Gastrocnemius medialis (tissue), 4 donors: ENCODE data around the gene TIGAR. TPM values are rescaled to one million over a fixed set of nuclear protein-coding genes. Genes with fewer than 3 reads are reported as not detected.

Experiments used
- ATAC-seq, 2 donors: fragments of 150-250 bp; one replicate each; pipeline ENCODE4 v1.9.1; 2016
- DNase-seq, 2 donors: peaks; one replicate each; pipeline ENCODE4 v3.0.0-alpha.2; 2019
- H3K27ac ChIP-seq, 4 donors: fragments of 200-600 bp; sonication (generic); 1 replicate in 1 of 4; 2 replicates in 3 of 4; pipeline ENCODE4 v1.5.1; 2016 to 2018; ENCODE audit warnings: mild to moderate bottlenecking in 2 of 4, moderate library complexity in 1 of 4
- H3K27me3 ChIP-seq, 3 donors: fragments of 200-600 bp; sonication (generic) in 2 of 3; 1 replicate in 1 of 3; 2 replicates in 2 of 3; pipeline versions ENCODE4 v1.5.1 to v1.6.0; 2016 to 2019; ENCODE audit warnings: mild to moderate bottlenecking in 1 of 3, moderate library complexity in 1 of 3
- H3K36me3 ChIP-seq, 2 donors: fragments of 200-600 bp; sonication (generic) in 1 of 2; one replicate each; pipeline ENCODE4 v1.5.1; 2017 to 2018
- H3K4me1 ChIP-seq, 2 donors: fragments of 200-600 bp; sonication (generic) in 1 of 2; one replicate each; pipeline ENCODE4 v1.5.1; 2016 to 2017; ENCODE audit warnings: mild to moderate bottlenecking in 2 of 2
- H3K4me3 ChIP-seq, 4 donors: fragments of 200-600 bp; sonication (generic) in 3 of 4; 1 replicate in 1 of 4; 2 replicates in 3 of 4; pipeline ENCODE4 v1.5.1; 2016 to 2019; ENCODE audit warnings: mild to moderate bottlenecking in 2 of 4
- H3K9me3 ChIP-seq, 3 donors: fragments of 200-600 bp; sonication (generic) in 2 of 3; 1 replicate in 1 of 3; 2 replicates in 2 of 3; pipeline ENCODE4 v1.5.1; 2016 to 2019
- CTCF ChIP-seq, 5 experiments: fragments of 450-650 bp in 3 of 5; fragments of 200-600 bp in 2 of 5; sonication (generic) in 2 of 5; IDR thresholded peaks in 4 of 5; conservative IDR thresholded peaks in 1 of 5; 1 replicate in 4 of 5; 2 replicates in 1 of 5; pipeline ENCODE4 v1.5.1; 2016 to 2019; ENCODE audit warnings: antibody characterized with exemption in 5 of 5, mild to moderate bottlenecking in 3 of 5, moderate library complexity in 3 of 5
- POLR2A ChIP-seq, 2 donors: fragments of 450-650 bp; IDR thresholded peaks; one replicate each; pipeline ENCODE4 v1.6.1; 2017; ENCODE audit warnings: antibody characterized with exemption in 2 of 2, mild to moderate bottlenecking in 2 of 2, moderate library complexity in 2 of 2
- in situ Hi-C, 4 donors: fragments of 200-750 bp; cut with MboI; loops; one replicate each; pipeline versions ENCODE4 v1.15.0 to v1.8.0; 2017; ENCODE audit warnings: low sequenced_read_pairs in 4 of 4
- intact Hi-C: fragments of 100-400 bp; cut with DNase I; formaldehyde crosslinking; loops from one replicate; pipeline ENCODE4 v1.15.1; 2023; ENCODE audit warnings: low total_unique reads
- total RNA-seq, 4 donors: library from RNA; depleted of rRNA; stranded (reverse); fragments of >200 nt; gene quantifications; one replicate each; pipeline versions ENCODE4 v1.1.0 to v1.2.3, GENCODE V29; 2016

TIGAR gene
- total RNA-seq, 4 donors from 2014 or later = 4.4 to 8.3 (median 6.7) TPM

GRCh38 chr12:4275870-4276301 is 45.1 kb upstream of the TIGAR start:
- Histone ChIP-seq H3K27me3 (peaks cover 58 to 64% (median 64%) of the 10 kb centered on the region in 3 donors), H3K27ac (peak overlapping the region in 2 of 4 donors; percentile 29 to 64), H3K36me3 (no peaks in the 10 kb centered on the region), H3K9me3 (no peaks in the 10 kb centered on the region), H3K4me1 (peaks cover 36 to 45% of the 10 kb centered on the region in 2 donors), H3K4me3 (peak overlapping the region in 3 of 4 donors; percentile 57 to 65 (median 59))
- intact Hi-C loops (loop anchor here (5.0 to 10.0 kb wide), 4 partner anchors 239 to 974 kb away; partner anchors contain the start of gene PARP11), in situ Hi-C loops (loop anchor here (5.0 to 10.0 kb wide), 5 partner anchors 161 to 394 kb away; no protein-coding TSS in a partner anchor)
- TF ChIP-seq CTCF (IDR thresholded peaks at IDR 0.05 in 4 of 5, conservative IDR thresholded peaks at IDR 0.05 in 1 of 5) (no peak), POLR2A (IDR thresholded peaks at IDR 0.05) (no peak)
- DNase-seq (no peak), ATAC-seq (no peak)

GRCh38 chr12:4276524-4277204 is 44.3 kb upstream of the TIGAR start:
- Histone ChIP-seq H3K27me3 (peaks cover 50 to 57% (median 56%) of the 10 kb centered on the region in 3 donors), H3K36me3 (no peaks in the 10 kb centered on the region), H3K4me1 (peaks cover 29 to 39% of the 10 kb centered on the region in 2 donors), H3K4me3 (no peak overlapping the region), H3K27ac (no peak overlapping the region), H3K9me3 (no peaks in the 10 kb centered on the region)
- DNase-seq (peak; percentile 64 to 65), ATAC-seq (peak; percentile 62 to 68)
- in situ Hi-C loops (loop anchor here (5.0 to 10.0 kb wide), 5 partner anchors 162 to 394 kb away; no protein-coding TSS in a partner anchor), intact Hi-C loops (loop anchor here (1.0 to 10.0 kb wide), 5 partner anchors 239 to 974 kb away; partner anchors contain the start of gene PARP11)
- TF ChIP-seq CTCF (IDR thresholded peaks at IDR 0.05 in 4 of 5, conservative IDR thresholded peaks at IDR 0.05 in 1 of 5) (peak; percentile 82 to 95 (median 88)), POLR2A (IDR thresholded peaks at IDR 0.05) (no peak)

- ATAC-seq (no peak), DNase-seq (no peak)
- Histone ChIP-seq H3K4me1 (peaks cover 28 to 37% of the 10 kb centered on the region in 2 donors), H3K27me3 (peaks cover 45 to 54% (median 51%) of the 10 kb centered on the region in 3 donors), H3K4me3 (no peak overlapping the region), H3K27ac (no peak overlapping the region), H3K9me3 (no peaks in the 10 kb centered on the region), H3K36me3 (no peaks in the 10 kb centered on the region)
- in situ Hi-C loops (loop anchor here (5.0 to 10.0 kb wide), 5 partner anchors 162 to 395 kb away; no protein-coding TSS in a partner anchor), intact Hi-C loops (loop anchor here (1.0 to 10.0 kb wide), 5 partner anchors 240 to 975 kb away; partner anchors contain the start of gene PARP11)
- TF ChIP-seq POLR2A (IDR thresholded peaks at IDR 0.05) (no peak), CTCF (IDR thresholded peaks at IDR 0.05 in 4 of 5, conservative IDR thresholded peaks at IDR 0.05 in 1 of 5) (peak in 3 of 5 experiments; percentile 10 to 19 (median 15))
These were observed 43.8 kb upstream of the TIGAR start for GRCh38 chr12:4277205-4277543.

GRCh38 chr12:4277857-4278256 is 43.2 kb upstream of the TIGAR start:
- in situ Hi-C loops = loop anchor here (5.0 to 10.0 kb wide), 5 partner anchors 163 to 396 kb away; no protein-coding TSS in a partner anchor
- H3K9me3 ChIP-seq = no peaks in the 10 kb centered on the region
- intact Hi-C loops = loop anchor here (1.0 to 10.0 kb wide), 5 partner anchors 241 to 976 kb away; partner anchors contain the start of gene PARP11
- peaks cover 38 to 47% (median 44%) of the 10 kb centered on the region in 3 donors for H3K27me3 ChIP-seq
- TF ChIP-seq CTCF (IDR thresholded peaks at IDR 0.05 in 4 of 5, conservative IDR thresholded peaks at IDR 0.05 in 1 of 5) (no peak), POLR2A (IDR thresholded peaks at IDR 0.05) (no peak)
- no peak overlapping the region for H3K4me3 ChIP-seq
- peaks cover 21 to 30% of the 10 kb centered on the region in 2 donors for H3K4me1 ChIP-seq
- ATAC-seq (no peak), DNase-seq (no peak)
- H3K27ac ChIP-seq = no peak overlapping the region
- H3K36me3 ChIP-seq = no peaks in the 10 kb centered on the region
